DMS53 treated with DMSO at 0.1 percent for 48 hours (cell line): ENCODE measurements around the gene HPCA.
"Not testable (repeated sequence)": the region's sequence is repeated elsewhere in the genome, so short reads cannot be mapped to it uniquely, and the experiment has no call there.

Experiments
- DNase-seq: peaks from one replicate; lab custom pipeline; 2025; ENCODE audit not compliant: unreplicated experiment; lab: John Stamatoyannopoulos, UW

Gene HPCA

GRCh38 chr1:32900956-32901822 is 14.9 kb downstream of the HPCA start, which contains the start of gene TMEM54:
Gene TMEM54 (minus strand): TSS chr1:32901389. CDS start chr1:32901238, 151 bp downstream.
- DNase-seq: peak; percentile 31

GRCh38 chr1:32901823-32902534 is 15.7 kb downstream of the HPCA start:
- DNase-seq: no peak

- no peak for DNase-seq
Observed at GRCh38 chr1:32902535-32902920, 16.2 kb downstream of the HPCA start.

- DNase-seq: no peak
Observed at GRCh38 chr1:32903991-32904785, 17.9 kb downstream of the HPCA start.

- DNase-seq: no peak
Observed at GRCh38 chr1:32904797-32905196, 18.5 kb downstream of the HPCA start.

GRCh38 chr1:32905588-32905987 is 19.3 kb downstream of the HPCA start:
- DNase-seq: not testable (repeated sequence)

GRCh38 chr1:32906654-32907053 is 20.4 kb downstream of the HPCA start:
- DNase-seq: no peak

GRCh38 chr1:32907435-32907834 is 21.1 kb downstream of the HPCA start:
- DNase-seq: no peak

- DNase-seq: no peak
Observed at GRCh38 chr1:32910319-32910718, 24.0 kb downstream of the HPCA start.

GRCh38 chr1:32915766-32916706 is 29.7 kb downstream of the HPCA start:
- no peak for DNase-seq

- no peak for DNase-seq
Observed at GRCh38 chr1:32917521-32917920, 31.2 kb downstream of the HPCA start.

GRCh38 chr1:32918179-32918578 is 31.9 kb downstream of the HPCA start:
- DNase-seq: no peak

- no peak for DNase-seq
Observed at GRCh38 chr1:32919811-32920733, 33.8 kb downstream of the HPCA start.

GRCh38 chr1:32920833-32921232 is 34.5 kb downstream of the HPCA start:
- DNase-seq: no peak

GRCh38 chr1:32924881-32925344 is 38.6 kb downstream of the HPCA start:
- peak; percentile 15 for DNase-seq

GRCh38 chr1:32925403-32926162 is 39.3 kb downstream of the HPCA start:
- peak; percentile 32 for DNase-seq

GRCh38 chr1:32926562-32926961 is 40.3 kb downstream of the HPCA start:
- DNase-seq: no peak

GRCh38 chr1:32927441-32927840 is 41.1 kb downstream of the HPCA start:
- DNase-seq: no peak
